Breast epithelium (tissue), 3 donors: ENCODE data around the gene DST.

Experiments
- POLR2A ChIP-seq: fragments of 450-650 bp; IDR thresholded peaks from one replicate; pipeline ENCODE4 v1.6.1; 2016; ENCODE audit warnings: antibody characterized with exemption, mild to moderate bottlenecking, moderate library complexity
- POLR2AphosphoS5 ChIP-seq, 3 donors: sonication (generic); formaldehyde crosslinking; IDR thresholded peaks; one replicate each; pipeline ENCODE4 v1.6.1; 2017; ENCODE audit warnings: antibody characterized with exemption in 3 of 3
- TF ChIP-seq, protein P1 (sequence below), 3 donors: fragments of 450-650 bp; IDR thresholded peaks; one replicate each; pipeline ENCODE4 v1.5.1; 2016 to 2017; ENCODE audit warnings: antibody characterized with exemption in 3 of 3, mild to moderate bottlenecking in 3 of 3, moderate library complexity in 3 of 3

DNA sequence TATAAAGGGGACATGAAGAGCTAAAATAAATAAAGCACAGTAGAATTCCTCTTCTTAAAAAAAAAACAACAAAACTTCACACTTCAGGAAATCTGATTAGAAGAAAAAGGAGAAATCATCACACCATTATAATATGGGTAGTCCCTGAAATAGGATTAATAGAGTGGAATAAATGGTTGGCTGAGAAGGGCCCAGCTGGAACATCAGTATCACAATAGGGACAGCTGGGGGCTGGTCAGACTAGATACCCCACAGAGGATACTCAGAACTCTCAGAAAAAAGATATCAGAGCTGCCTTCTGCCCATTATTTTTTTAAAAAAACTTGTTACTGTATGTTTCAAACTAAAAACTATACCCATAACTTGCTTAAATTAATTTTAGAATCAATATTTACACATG, 75.2 kb downstream of the DST start:
- TF ChIP-seq, protein P1, sequence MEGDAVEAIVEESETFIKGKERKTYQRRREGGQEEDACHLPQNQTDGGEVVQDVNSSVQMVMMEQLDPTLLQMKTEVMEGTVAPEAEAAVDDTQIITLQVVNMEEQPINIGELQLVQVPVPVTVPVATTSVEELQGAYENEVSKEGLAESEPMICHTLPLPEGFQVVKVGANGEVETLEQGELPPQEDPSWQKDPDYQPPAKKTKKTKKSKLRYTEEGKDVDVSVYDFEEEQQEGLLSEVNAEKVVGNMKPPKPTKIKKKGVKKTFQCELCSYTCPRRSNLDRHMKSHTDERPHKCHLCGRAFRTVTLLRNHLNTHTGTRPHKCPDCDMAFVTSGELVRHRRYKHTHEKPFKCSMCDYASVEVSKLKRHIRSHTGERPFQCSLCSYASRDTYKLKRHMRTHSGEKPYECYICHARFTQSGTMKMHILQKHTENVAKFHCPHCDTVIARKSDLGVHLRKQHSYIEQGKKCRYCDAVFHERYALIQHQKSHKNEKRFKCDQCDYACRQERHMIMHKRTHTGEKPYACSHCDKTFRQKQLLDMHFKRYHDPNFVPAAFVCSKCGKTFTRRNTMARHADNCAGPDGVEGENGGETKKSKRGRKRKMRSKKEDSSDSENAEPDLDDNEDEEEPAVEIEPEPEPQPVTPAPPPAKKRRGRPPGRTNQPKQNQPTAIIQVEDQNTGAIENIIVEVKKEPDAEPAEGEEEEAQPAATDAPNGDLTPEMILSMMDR (IDR thresholded peaks at IDR 0.05) = no peak
- TF ChIP-seq POLR2A = no peak
- no peak for TF ChIP-seq POLR2AphosphoS5 (IDR thresholded peaks at IDR 0.05)
